Right lobe of liver (tissue), 6 donors: ENCODE results near the gene FAM171A1. TPM values are rescaled to one million over a fixed set of nuclear protein-coding genes. Genes with fewer than 3 reads are reported as not detected.

Experiments
- ATAC-seq, 4 donors: fragments of 200-7000 bp; cut with Tn5 transposase; one replicate each; pipeline ENCODE4 v1.9.1; 2020; ENCODE audit warnings: mild to moderate bottlenecking in 4 of 4, moderate library complexity in 4 of 4
- DNase-seq, 3 donors: peaks; one replicate each; pipeline ENCODE4 v3.0.0-alpha.2; 2020
- H3K27ac ChIP-seq, 3 donors: fragments of 200-600 bp; one replicate each; pipeline ENCODE4 v1.8.0; 2022
- H3K27me3 ChIP-seq, 2 donors: fragments of 200-600 bp; one replicate each; pipeline ENCODE4 v1.8.0; 2022
- H3K36me3 ChIP-seq, 4 donors: fragments of 200-600 bp; sonication (generic) in 1 of 4; one replicate each; pipeline versions ENCODE4 v1.5.1 to v1.8.0; 2017 to 2022; ENCODE audit warnings: control low read depth in 1 of 4
- H3K4me1 ChIP-seq, 4 donors: fragments of 200-600 bp; sonication (generic) in 1 of 4; one replicate each; pipeline versions ENCODE4 v1.5.1 to v1.8.0; 2017 to 2022; ENCODE audit warnings: control low read depth in 1 of 4
- H3K4me3 ChIP-seq, 3 donors: fragments of 200-600 bp; one replicate each; pipeline ENCODE4 v1.8.0; 2022
- H3K9me3 ChIP-seq, 4 donors: fragments of 200-600 bp; sonication (generic) in 1 of 4; one replicate each; pipeline versions ENCODE4 v1.5.1 to v1.8.0; 2017 to 2022; ENCODE audit warnings: control low read depth in 1 of 4
- POLR2A ChIP-seq: fragments of 450-650 bp; IDR thresholded peaks from one replicate; pipeline ENCODE4 v1.6.1; 2017; ENCODE audit warnings: antibody characterized with exemption, mild to moderate bottlenecking
- WGBS: methylation state at CpG from one replicate; pipeline ENCODE4 v1.1.6; 2018; ENCODE audit warnings: low coverage, low lambda C conversion rate; ENCODE audit not compliant: insufficient coverage; ENCODE audit errors: missing lambda C conversion rate; 5-methylcytosine and 5-hydroxymethylcytosine counted together
- intact Hi-C, 2 donors: fragments of 100-400 bp; cut with DNase I; formaldehyde crosslinking; loops; one replicate each; pipeline versions ENCODE4 v1.11.2 to v1.14.1; 2022
- total RNA-seq, 6 experiments: library from RNA; depleted of rRNA in 2 of 6; stranded (reverse); fragments of >200 nt in 2 of 6; fragmentation: NEBNext Ultra II Directional in 3 of 6; extraction: Animal tissue kit (Norgen Biotek cat#: 25700) in 3 of 6; gene quantifications; one replicate each; pipeline versions ENCODE4 v1.1.0 to v1.2.4, GENCODE V29; 2016 to 2023
- TF ChIP-seq, protein P1 (sequence below), 4 donors: fragments of 200-600 bp in 3 of 4; fragments of 450-650 bp in 1 of 4; IDR thresholded peaks; one replicate each; pipeline versions ENCODE4 v1.5.1 to v1.8.0; 2016 to 2022; ENCODE audit warnings: antibody characterized with exemption in 4 of 4, mild to moderate bottlenecking in 2 of 4
- donor health status: DM: no; HTN: yes; CAD: no.
- donor health status: DM: no; HTN: no; CAD: no.
- donor health status: DM: no; HTN: no; CAD: no.
- donor health status: DM: no; HTN: yes; CAD: no.
- donor health status: DM: no; HTN: yes; CAD: no.

The FAM171A1 gene
- total RNA-seq, 6 experiments from 2014 or later = 6.1 to 12.1 (median 10.3) TPM

DNA sequence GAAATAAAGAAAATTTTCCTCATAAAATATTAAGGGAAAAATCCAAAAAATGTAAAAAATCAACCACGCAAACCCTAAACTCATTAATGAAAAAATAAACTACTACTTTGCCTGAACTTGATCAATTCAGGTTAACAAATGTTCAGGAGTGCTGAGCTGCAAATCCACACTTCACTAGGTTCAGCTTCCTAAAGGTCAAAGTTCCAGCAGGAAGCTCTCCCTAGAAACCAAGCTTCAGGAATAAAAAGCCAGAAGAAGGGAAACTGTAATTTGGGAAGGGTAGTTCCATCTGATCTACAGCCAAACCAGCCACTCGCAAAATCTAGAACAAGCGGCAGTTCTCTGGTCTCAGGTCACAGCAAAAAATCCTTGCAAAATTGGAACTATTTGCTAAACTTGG, 194.8 kb downstream of the FAM171A1 start:
- H3K27ac ChIP-seq = peak overlapping the region; percentile 29 to 71 (median 48)
- no peaks in the 10 kb centered on the region for H3K36me3 ChIP-seq
- DNase-seq = no peak
- peak overlapping the region; percentile 6 to 36 (median 32) for H3K4me3 ChIP-seq
- intact Hi-C loops = no loop called here
- no peaks in the 10 kb centered on the region for H3K9me3 ChIP-seq
- no peaks in the 10 kb centered on the region for H3K27me3 ChIP-seq
- WGBS = 40% methylated on average over 3 of the region's 3 CpGs
- H3K4me1 ChIP-seq = peaks cover 0 to 30% (median 0%) of the 10 kb centered on the region in 4 donors
- peak; percentile 55 to 74 (median 66) for ATAC-seq
- TF ChIP-seq POLR2A = peak; percentile 49
- TF ChIP-seq, protein P1, sequence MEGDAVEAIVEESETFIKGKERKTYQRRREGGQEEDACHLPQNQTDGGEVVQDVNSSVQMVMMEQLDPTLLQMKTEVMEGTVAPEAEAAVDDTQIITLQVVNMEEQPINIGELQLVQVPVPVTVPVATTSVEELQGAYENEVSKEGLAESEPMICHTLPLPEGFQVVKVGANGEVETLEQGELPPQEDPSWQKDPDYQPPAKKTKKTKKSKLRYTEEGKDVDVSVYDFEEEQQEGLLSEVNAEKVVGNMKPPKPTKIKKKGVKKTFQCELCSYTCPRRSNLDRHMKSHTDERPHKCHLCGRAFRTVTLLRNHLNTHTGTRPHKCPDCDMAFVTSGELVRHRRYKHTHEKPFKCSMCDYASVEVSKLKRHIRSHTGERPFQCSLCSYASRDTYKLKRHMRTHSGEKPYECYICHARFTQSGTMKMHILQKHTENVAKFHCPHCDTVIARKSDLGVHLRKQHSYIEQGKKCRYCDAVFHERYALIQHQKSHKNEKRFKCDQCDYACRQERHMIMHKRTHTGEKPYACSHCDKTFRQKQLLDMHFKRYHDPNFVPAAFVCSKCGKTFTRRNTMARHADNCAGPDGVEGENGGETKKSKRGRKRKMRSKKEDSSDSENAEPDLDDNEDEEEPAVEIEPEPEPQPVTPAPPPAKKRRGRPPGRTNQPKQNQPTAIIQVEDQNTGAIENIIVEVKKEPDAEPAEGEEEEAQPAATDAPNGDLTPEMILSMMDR (IDR thresholded peaks at IDR 0.05) = no peak

- Histone ChIP-seq H3K4me1 (peaks cover 0 to 31% (median under 1%) of the 10 kb centered on the region in 4 donors), H3K27ac (no peak overlapping the region), H3K27me3 (no peaks in the 10 kb centered on the region), H3K4me3 (no peak overlapping the region), H3K36me3 (no peaks in the 10 kb centered on the region), H3K9me3 (no peaks in the 10 kb centered on the region)
- intact Hi-C loops = no loop called here
- WGBS = 85% methylated on average over 6 of the region's 6 CpGs
- ATAC-seq (no peak), DNase-seq (no peak)
- no peak for TF ChIP-seq POLR2A
- TF ChIP-seq, protein P1 (IDR thresholded peaks at IDR 0.05) = no peak
Observed at GRCh38 chr10:15175587-15175986, 195.5 kb downstream of the FAM171A1 start.

- Histone ChIP-seq H3K4me1 (peaks cover 0 to 34% (median 2%) of the 10 kb centered on the region in 4 donors), H3K27ac (no peak overlapping the region), H3K9me3 (no peaks in the 10 kb centered on the region), H3K4me3 (no peak overlapping the region), H3K36me3 (no peaks in the 10 kb centered on the region), H3K27me3 (no peaks in the 10 kb centered on the region)
- DNase-seq (no peak), ATAC-seq (no peak)
- TF ChIP-seq POLR2A = no peak
- TF ChIP-seq, protein P1 (IDR thresholded peaks at IDR 0.05) = no peak
- WGBS = 97% methylated on average over 5 of the region's 7 CpGs
- intact Hi-C loops = no loop called here
Observed at GRCh38 chr10:15172306-15172840, 198.7 kb downstream of the FAM171A1 start.

DNA sequence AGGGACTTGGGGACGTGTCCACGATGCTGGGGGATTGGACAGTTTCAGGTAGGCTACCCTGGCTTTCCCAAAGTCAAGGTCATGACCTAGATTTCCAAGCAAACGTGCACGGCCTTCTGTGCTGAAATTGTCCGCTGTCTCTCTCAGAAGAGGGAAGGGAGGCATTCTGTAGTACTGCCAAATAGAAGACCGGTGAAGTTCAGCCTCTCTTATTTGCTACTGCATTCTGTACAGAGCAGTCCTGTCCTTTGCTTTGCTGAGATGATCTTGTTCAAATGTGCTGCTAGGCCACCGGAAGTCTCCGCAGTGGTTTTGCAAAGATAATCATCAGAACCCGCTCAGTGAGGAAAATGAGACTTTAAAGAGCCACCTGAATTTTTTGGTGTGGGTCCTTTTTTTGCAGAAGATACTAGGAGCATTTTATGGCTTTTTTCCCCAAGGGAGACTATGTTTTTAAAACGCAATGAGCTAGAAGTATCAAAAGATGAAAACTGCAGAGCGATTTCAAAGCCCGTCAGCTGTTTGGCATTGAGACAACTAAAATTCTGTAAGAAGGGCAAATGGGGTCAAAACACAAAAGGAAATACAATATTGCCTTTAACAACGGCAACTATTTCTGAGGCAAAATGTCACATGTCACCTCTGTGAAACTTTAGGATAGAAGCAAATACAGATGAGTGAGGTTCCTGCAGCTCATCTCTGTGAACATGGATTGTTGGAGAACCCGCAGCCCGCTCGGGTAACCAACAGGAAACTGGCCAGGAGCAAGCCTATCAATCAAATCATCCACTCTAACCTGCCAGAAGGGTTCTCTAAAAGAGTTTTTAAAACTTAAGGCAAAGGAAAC, 201.3 kb downstream of the FAM171A1 start:
- H3K27me3 ChIP-seq = no peaks in the 10 kb centered on the region
- no peak overlapping the region for H3K4me3 ChIP-seq
- 30% methylated on average over 16 of the region's 16 CpGs for WGBS
- DNase-seq = no peak
- ATAC-seq = no peak
- intact Hi-C loops = no loop called here
- H3K27ac ChIP-seq = peak overlapping the region in 2 of 3 donors; percentile 20 to 58
- H3K9me3 ChIP-seq = no peaks in the 10 kb centered on the region
- H3K4me1 ChIP-seq = peaks cover 0 to 34% (median 10%) of the 10 kb centered on the region in 4 donors
- H3K36me3 ChIP-seq = no peaks in the 10 kb centered on the region
- TF ChIP-seq, protein P1 (IDR thresholded peaks at IDR 0.05) = no peak
- TF ChIP-seq POLR2A = no peak
